HCT116 (cell line): ENCODE results near the gene KCNAB2. TPM values are rescaled to one million over a fixed set of nuclear protein-coding genes. Genes with fewer than 3 reads are reported as not detected.

Source experiments
- ATAC-seq: fragments of 200-7000 bp; cut with Tn5 transposase; 2 replicates; pipeline ENCODE4 v1.9.1; 2020; ENCODE audit warnings: mild to moderate bottlenecking, moderate library complexity
- BruUV-seq: library from RNA; stranded (reverse); fragments of 400-500 nt; replicated peaks from 2 replicates; lab custom pipeline; 2021; lab: Mats Ljungman, UMichigan
- CTCF ChIA-PET: fragments of 300-600 bp; sonication (Branson Sonifier 250); formaldehyde crosslinking; loops from one replicate; lab custom pipeline; 2021; ENCODE audit warnings: antibody characterized with exemption; lab: Charles Lee
- POLR2A ChIA-PET: fragments of 300-600, 350-600 bp; sonication (Branson Sonifier 250); formaldehyde crosslinking; loops from one replicate; lab custom pipeline; 2021; ENCODE audit warnings: antibody characterized with exemption; lab: Charles Lee
- RAD21 ChIA-PET, 2 experiments: fragments of 300-600 bp; sonication (Branson Sonifier 250); formaldehyde crosslinking; loops; one replicate each; lab custom pipeline; 2023; ENCODE audit warnings: low total read pairs in 2 of 2; ENCODE audit not compliant: uncharacterized antibody in 2 of 2, unreplicated experiment in 2 of 2, low non-redundant PET in 1 of 2; lab: Charles Lee
- DNase-seq: peaks from one replicate; pipeline ENCODE4 v3.0.0-alpha.2; 2010; ENCODE audit warnings: low read depth, low spot score
- H2AFZ ChIP-seq: fragments of 200-600 bp; shearing (Covaris generic), sonication (generic); 2 replicates; pipeline ENCODE4 v1.6.1; 2017; ENCODE audit warnings: low read depth, mixed run types, mixed read lengths, antibody characterized with exemption, low read length; ENCODE audit not compliant: poor library complexity, severe bottlenecking
- H3K27ac ChIP-seq: 2 replicates; pipeline ENCODE4 v1.5.1; 2012; ENCODE audit warnings: low read depth, low read length
- H3K27me3 ChIP-seq: fragments of 200-600 bp; sonication (generic); 2 replicates; pipeline ENCODE4 v1.6.1; 2016; ENCODE audit warnings: mixed run types, low read length, mixed read lengths; ENCODE audit not compliant: insufficient read depth
- H3K36me3 ChIP-seq, 2 experiments: fragments of 200-500 bp in 1 of 2; fragments of 200-600 bp in 1 of 2; sonication (Bioruptor generic) in 1 of 2; sonication (generic) in 1 of 2; 2 replicates each; pipeline versions ENCODE4 v1.5.1 to v1.6.1; 2014 to 2016; ENCODE audit warnings: low read length in 2 of 2, inconsistent platforms in 1 of 2, mixed read lengths in 1 of 2, mixed run types in 1 of 2; ENCODE audit not compliant: insufficient read depth in 2 of 2, control insufficient read depth in 1 of 2
- H3K4me1 ChIP-seq, 2 experiments: fragments of 200-600 bp in 1 of 2; sonication (generic) in 1 of 2; 2 replicates each; pipeline versions ENCODE4 v1.5.1 to v1.6.1; 2012 to 2017; ENCODE audit warnings: low read length in 2 of 2, inconsistent platforms in 1 of 2, mild to moderate bottlenecking in 1 of 2, mixed read lengths in 1 of 2, mixed run types in 1 of 2, moderate library complexity in 1 of 2; ENCODE audit not compliant: insufficient read depth in 2 of 2, control insufficient read depth in 1 of 2
- H3K4me2 ChIP-seq: fragments of 200-600 bp; sonication (generic); 2 replicates; pipeline ENCODE4 v1.6.1; 2017; ENCODE audit warnings: mixed run types, low read length, mixed read lengths
- H3K4me3 ChIP-seq, 2 experiments: fragments of 200-600 bp in 1 of 2; sonication (generic) in 1 of 2; replicated peaks in 1 of 2; 2 replicates each; pipeline ENCODE4 v1.5.1; 2011 to 2016; ENCODE audit warnings: low read length in 2 of 2, control low read depth in 1 of 2, low read depth in 1 of 2, mild to moderate bottlenecking in 1 of 2, mixed read lengths in 1 of 2, mixed run types in 1 of 2
- H3K79me2 ChIP-seq: fragments of 200-600 bp; sonication (generic); 2 replicates; pipeline ENCODE4 v1.6.1; 2017; ENCODE audit warnings: mild to moderate bottlenecking, mixed run types, low read length, moderate library complexity, mixed read lengths; ENCODE audit not compliant: insufficient read depth
- H3K9ac ChIP-seq: fragments of 200-600 bp; sonication (generic); 2 replicates; pipeline ENCODE4 v1.6.1; 2016; ENCODE audit warnings: low read length, mixed read lengths
- H3K9me2 ChIP-seq: fragments of 200-600 bp; sonication (generic), shearing (Covaris generic); 2 replicates; pipeline ENCODE4 v1.6.1; 2017; ENCODE audit warnings: mixed run types, mild to moderate bottlenecking, moderate library complexity; ENCODE audit not compliant: insufficient read depth
- H3K9me3 ChIP-seq, 2 experiments: fragments of 200-500 bp in 1 of 2; fragments of 200-600 bp in 1 of 2; sonication (Bioruptor generic) in 1 of 2; sonication (generic) in 1 of 2; 2 replicates each; pipeline ENCODE4 v1.6.1; 2014 to 2017; ENCODE audit warnings: low read length in 2 of 2, mixed read lengths in 2 of 2, inconsistent platforms in 1 of 2, low read depth in 1 of 2, mild to moderate bottlenecking in 1 of 2, mixed run types in 1 of 2, moderate library complexity in 1 of 2; ENCODE audit not compliant: control insufficient read depth in 1 of 2, insufficient read depth in 1 of 2
- H4K20me1 ChIP-seq: fragments of 200-600 bp; sonication (generic), shearing (Covaris generic); 2 replicates; pipeline ENCODE4 v1.6.1; 2017; ENCODE audit warnings: mixed run types, mild to moderate bottlenecking, moderate library complexity; ENCODE audit not compliant: insufficient read depth
- CEBPB ChIP-seq: IDR thresholded peaks from 2 replicates; pipeline ENCODE4 v1.6.1; 2012; ENCODE audit warnings: low read depth
- EZH2phosphoT487 ChIP-seq: fragments of 200-600 bp; IDR thresholded peaks from 2 replicates; pipeline ENCODE4 v1.6.1; 2018; ENCODE audit warnings: antibody characterized with exemption, borderline replicate concordance
- FOSL1 ChIP-seq: IDR thresholded peaks from 2 replicates; pipeline ENCODE4 v1.6.1; 2012; ENCODE audit warnings: low read depth
- POLR2A ChIP-seq: IDR thresholded peaks from 2 replicates; pipeline ENCODE4 v1.7.0; 2011; ENCODE audit warnings: borderline replicate concordance; ENCODE audit not compliant: insufficient read depth, insufficient read length; ENCODE audit errors: extremely low read depth
- SIN3A ChIP-seq: IDR thresholded peaks from 2 replicates; pipeline ENCODE4 v1.6.1; 2012; ENCODE audit warnings: low read depth
- SRF ChIP-seq: IDR thresholded peaks from 2 replicates; pipeline ENCODE4 v1.6.1; 2012; ENCODE audit warnings: low read depth
- ZBTB33 ChIP-seq: IDR thresholded peaks from 2 replicates; pipeline ENCODE4 v1.6.1; 2011; ENCODE audit warnings: mild to moderate bottlenecking, low read length, moderate library complexity; ENCODE audit not compliant: insufficient replicate concordance; ENCODE audit errors: extremely low read depth
- ZFX ChIP-seq: fragments of 450-650 bp; IDR thresholded peaks from 2 replicates; pipeline ENCODE4 v1.6.1; 2017
- intact Hi-C: fragments of 100-400 bp; cut with micrococcal nuclease; formaldehyde crosslinking; loops from 2 replicates; pipeline ENCODE4 v1.10.0; 2022
- total RNA-seq: library from RNA; stranded (reverse); gene quantifications from one replicate; pipeline ENCODE4 v1.2.1, GENCODE V29; 2021; ENCODE audit not compliant: unreplicated experiment

Gene KCNAB2
- total RNA-seq, 1 experiment from 2014 or later = 18.1 TPM

- Histone ChIP-seq H4K20me1 (no peaks in the 10 kb centered on the region), H3K4me2 (no peak overlapping the region; the same call in 1 of the 2 replicates), H3K9ac (no peak overlapping the region), H3K27me3 (no peaks in the 10 kb centered on the region), H3K79me2 (no peaks in the 10 kb centered on the region), H3K9me3 (no peaks in the 10 kb centered on the region), H2AFZ (no peak overlapping the region), H3K4me3 (no peak overlapping the region), H3K27ac (no peak overlapping the region), H3K4me1 (peaks cover 11 to 18% of the 10 kb centered on the region in 2 experiments)
- no peak for DNase-seq
- intact Hi-C loops = no loop called here
- RAD21 ChIA-PET = no interaction called here
- no peak for ATAC-seq
- no TSS peak for BruUV-seq
- POLR2A ChIA-PET = no interaction called here
- CTCF ChIA-PET = interaction anchor here (0.9 kb wide), 1 partner anchor 30 kb away, joined by 3 read pairs; no protein-coding TSS in a partner anchor
- no peak for TF ChIP-seq CEBPB
- TF ChIP-seq SRF = no peak
- TF ChIP-seq FOSL1 = no peak
- no peak for TF ChIP-seq ZBTB33
- no peak for TF ChIP-seq SIN3A
- TF ChIP-seq ZFX = no peak
- no peak for TF ChIP-seq EZH2phosphoT487
- no peak for TF ChIP-seq POLR2A
- TF ChIP-seq, all 23 proteins: peak for 0
- no peaks in the 10 kb centered on the region for H3K36me3 ChIP-seq
- H3K9me2 ChIP-seq = no peaks in the 10 kb centered on the region
These were observed 27.9 kb downstream of the KCNAB2 start for GRCh38 chr1:6073480-6074053.
